H7 (cell line): ENCODE measurements around the gene MEMO1. TPM values are rescaled to one million over a fixed set of nuclear protein-coding genes. Genes with fewer than 3 reads are reported as not detected.
"Not testable (repeated sequence)": the region's sequence is repeated elsewhere in the genome, so short reads cannot be mapped to it uniquely, and the experiment has no call there.

Experiments used
- DNase-seq: peaks from one replicate; pipeline ENCODE4 v3.0.0; 2012
- H3K27me3 ChIP-seq: 2 replicates; pipeline ENCODE4 v1.6.0; 2011; ENCODE audit warnings: mild to moderate bottlenecking, low read length; ENCODE audit not compliant: control insufficient read depth, insufficient read depth
- H3K36me3 ChIP-seq: replicated peaks from 2 replicates; pipeline ENCODE4 v1.5.1; 2011; ENCODE audit warnings: low read length; ENCODE audit not compliant: control insufficient read depth, insufficient read depth
- H3K4me3 ChIP-seq: 2 replicates; pipeline ENCODE4 v1.5.1; 2011; ENCODE audit warnings: low read depth, mild to moderate bottlenecking, control low read depth, low read length, moderate library complexity; ENCODE audit not compliant: insufficient read depth
- total RNA-seq: library from RNA; depleted of rRNA; stranded (reverse); fragments of >200 nt; shearing (Covaris generic); gene quantifications from 2 replicates; pipeline ENCODE4 v1.2.3, GENCODE V29; 2014

The MEMO1 gene
- total RNA-seq, 1 experiment from 2014 or later, result 48.6 TPM

- no peak for DNase-seq
- no peak overlapping the region for H3K4me3 ChIP-seq
- no peaks in the 10 kb centered on the region for H3K36me3 ChIP-seq
- no peaks in the 10 kb centered on the region for H3K27me3 ChIP-seq
These were observed 121.8 kb downstream of the MEMO1 start for GRCh38 chr2:31889044-31889443.

GRCh38 chr2:31888550-31888949, 122.3 kb downstream of the MEMO1 start:
- no peaks in the 10 kb centered on the region for H3K27me3 ChIP-seq
- DNase-seq, result no peak
- no peak overlapping the region for H3K4me3 ChIP-seq
- no peaks in the 10 kb centered on the region for H3K36me3 ChIP-seq

GRCh38 chr2:31886700-31887099, 124.1 kb downstream of the MEMO1 start:
- DNase-seq, result peak; percentile 34
- Histone ChIP-seq H3K4me3 (no peak overlapping the region), H3K27me3 (no peaks in the 10 kb centered on the region), H3K36me3 (no peaks in the 10 kb centered on the region)

GRCh38 chr2:31877008-31877407, 133.8 kb downstream of the MEMO1 start:
- H3K36me3 ChIP-seq, result no peaks in the 10 kb centered on the region
- no peak overlapping the region for H3K4me3 ChIP-seq
- DNase-seq, result no peak
- no peaks in the 10 kb centered on the region for H3K27me3 ChIP-seq

GRCh38 chr2:31874071-31874470, 136.7 kb downstream of the MEMO1 start:
- Histone ChIP-seq H3K27me3 (no peaks in the 10 kb centered on the region), H3K36me3 (no peaks in the 10 kb centered on the region), H3K4me3 (no peak overlapping the region)
- DNase-seq, result no peak

GRCh38 chr2:31865215-31865614, 145.6 kb downstream of the MEMO1 start:
- Histone ChIP-seq H3K27me3 (no peaks in the 10 kb centered on the region), H3K4me3 (no peak overlapping the region), H3K36me3 (no peaks in the 10 kb centered on the region)
- DNase-seq, result no peak

GRCh38 chr2:31863867-31864266, 146.9 kb downstream of the MEMO1 start:
- DNase-seq, result no peak
- Histone ChIP-seq H3K36me3 (no peaks in the 10 kb centered on the region), H3K27me3 (no peaks in the 10 kb centered on the region), H3K4me3 (no peak overlapping the region)

- H3K4me3 ChIP-seq, H3K27me3 ChIP-seq, H3K36me3 ChIP-seq, DNase-seq: not testable (repeated sequence)
These were observed 147.7 kb downstream of the MEMO1 start for GRCh38 chr2:31863015-31863656.

GRCh38 chr2:31859959-31860358, 150.8 kb downstream of the MEMO1 start:
- Histone ChIP-seq H3K4me3 (no peak overlapping the region), H3K36me3 (no peaks in the 10 kb centered on the region), H3K27me3 (no peaks in the 10 kb centered on the region)
- no peak for DNase-seq

- Histone ChIP-seq H3K27me3 (no peaks in the 10 kb centered on the region), H3K4me3 (no peak overlapping the region), H3K36me3 (no peaks in the 10 kb centered on the region)
- DNase-seq, result no peak
These were observed 157.3 kb downstream of the MEMO1 start for GRCh38 chr2:31853521-31853920.

GRCh38 chr2:31842150-31842549, 168.7 kb downstream of the MEMO1 start:
- H3K4me3 ChIP-seq, DNase-seq, H3K27me3 ChIP-seq, H3K36me3 ChIP-seq: not testable (repeated sequence)

GRCh38 chr2:31835450-31835849, 175.4 kb downstream of the MEMO1 start:
- no peaks in the 10 kb centered on the region for H3K27me3 ChIP-seq
- no peak overlapping the region for H3K4me3 ChIP-seq
- no peak for DNase-seq
- H3K36me3 ChIP-seq, result no peaks in the 10 kb centered on the region

- DNase-seq, result no peak
- H3K27me3 ChIP-seq, result no peaks in the 10 kb centered on the region
- no peaks in the 10 kb centered on the region for H3K36me3 ChIP-seq
- H3K4me3 ChIP-seq, result no peak overlapping the region
These were observed 178.4 kb downstream of the MEMO1 start for GRCh38 chr2:31832363-31832762.

- Histone ChIP-seq H3K4me3 (no peak overlapping the region), H3K27me3 (no peaks in the 10 kb centered on the region), H3K36me3 (no peaks in the 10 kb centered on the region)
- DNase-seq, result no peak
These were observed 179.2 kb downstream of the MEMO1 start for GRCh38 chr2:31831585-31831984.

GRCh38 chr2:31828891-31829290, 181.9 kb downstream of the MEMO1 start:
- Histone ChIP-seq H3K27me3 (no peaks in the 10 kb centered on the region), H3K36me3 (no peaks in the 10 kb centered on the region), H3K4me3 (no peak overlapping the region)
- DNase-seq, result no peak

GRCh38 chr2:31823558-31823957, 187.2 kb downstream of the MEMO1 start:
- Histone ChIP-seq H3K4me3 (no peak overlapping the region), H3K36me3 (no peaks in the 10 kb centered on the region), H3K27me3 (no peaks in the 10 kb centered on the region)
- no peak for DNase-seq
